ENCODE results near the gene TMEM203. TPM values are rescaled to one million over a fixed set of nuclear protein-coding genes. Genes with fewer than 3 reads are reported as not detected.
A peak's percentile ranks its signal among the peaks of the same experiment; 100 is the strongest.

TMEM203 gene
- total RNA-seq, 1 donor from 2014 or later = 33.0 TPM

- no peak for DNase-seq (ENCODE audit: low spot score)
Observed at GRCh38 chr9:137181680-137182079, 23.8 kb downstream of the TMEM203 start.

DNA sequence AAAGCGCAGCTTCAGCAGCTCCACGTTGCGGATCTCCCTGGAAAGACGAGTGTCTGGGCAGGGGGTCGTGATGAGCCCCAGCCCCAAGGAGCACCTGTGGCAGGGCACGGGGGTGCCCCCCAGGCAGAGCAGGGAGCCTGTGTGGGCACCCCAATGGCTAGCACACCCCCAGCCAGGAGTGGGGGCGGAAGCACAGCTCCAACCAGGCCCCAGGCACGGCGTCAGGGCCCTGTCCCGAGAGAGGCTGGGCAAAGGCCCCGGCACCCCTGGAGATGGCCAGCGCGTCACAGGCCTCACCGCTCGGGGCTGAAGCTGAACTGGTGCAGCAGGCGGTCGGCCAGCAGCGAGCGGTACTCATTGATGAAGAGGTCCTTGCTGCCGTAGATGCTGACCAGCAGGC, 25.0 kb downstream of the TMEM203 start:
- DNase-seq (ENCODE audit: low spot score) = no peak

GRCh38 chr9:137179761-137180160, 25.7 kb downstream of the TMEM203 start:
- DNase-seq (ENCODE audit: low spot score) = no peak

DNA sequence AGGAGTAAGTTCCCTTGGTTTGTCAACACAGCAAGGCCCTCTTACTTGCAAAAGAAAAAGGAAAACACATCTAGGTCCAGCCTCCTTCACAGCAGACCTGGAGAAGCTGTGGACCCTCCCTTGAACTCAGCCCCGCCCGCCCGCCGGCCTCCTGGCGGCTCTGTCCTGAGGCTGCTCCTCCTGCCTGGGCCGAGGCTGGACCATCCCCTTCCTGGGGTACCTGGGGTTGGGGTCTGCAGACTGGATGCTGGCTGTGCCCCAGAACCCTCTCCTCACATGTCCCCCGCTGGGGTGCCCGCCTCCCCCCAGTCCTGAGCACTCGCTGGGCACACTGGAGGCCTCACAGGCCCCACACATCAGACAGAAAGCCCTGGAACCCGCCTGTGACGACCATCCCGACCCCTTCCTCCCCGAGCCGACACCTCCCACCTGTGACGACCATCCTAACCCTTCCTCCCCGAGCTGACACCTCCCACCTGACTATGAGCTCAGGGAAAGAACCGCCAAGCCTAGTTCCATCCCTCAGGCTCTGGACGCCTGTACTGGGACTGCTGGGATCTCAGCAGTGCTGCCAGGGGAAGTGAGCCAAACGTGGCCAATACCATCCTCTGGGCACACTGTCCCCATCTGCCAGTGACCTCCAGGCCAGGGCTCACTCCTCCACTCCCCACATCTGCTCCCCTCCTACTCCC, 26.4 kb downstream of the TMEM203 start:
- no peak for DNase-seq (ENCODE audit: low spot score)

DNA sequence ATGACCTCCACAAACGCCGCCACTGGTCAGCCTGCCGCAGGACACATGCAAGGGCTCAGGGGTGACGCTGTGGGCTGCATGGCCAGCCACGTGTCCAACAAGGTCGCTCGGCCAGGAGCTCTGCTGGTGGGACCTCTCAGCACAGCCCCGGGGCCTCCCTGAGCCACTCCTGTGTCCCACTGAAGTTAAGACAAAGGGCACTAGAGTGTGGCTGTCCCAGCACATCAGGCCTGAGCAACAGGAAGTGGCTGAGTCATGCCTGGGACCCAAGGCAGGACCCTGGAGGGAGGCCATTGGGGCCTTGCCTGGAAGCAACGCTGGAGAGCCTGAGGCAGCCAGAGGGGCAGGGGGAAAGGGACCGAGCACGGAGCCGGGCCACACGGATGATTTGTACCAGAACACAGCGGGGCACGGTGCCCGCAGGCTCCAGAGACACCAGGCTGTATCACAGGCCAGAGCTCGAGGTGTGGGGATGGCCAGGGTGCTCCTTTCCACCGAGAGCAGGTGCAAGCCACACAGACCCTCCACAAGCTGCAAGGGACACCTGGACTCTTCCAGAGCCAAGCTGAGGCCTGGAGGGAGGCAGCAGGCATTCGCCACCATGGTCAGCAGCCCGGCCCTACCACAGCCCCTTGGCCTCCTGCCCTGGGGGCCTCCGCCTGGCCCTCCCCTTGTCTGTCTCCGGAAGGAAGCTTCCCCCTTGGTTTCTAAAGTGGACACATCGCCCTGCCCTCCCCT, 27.1 kb downstream of the TMEM203 start:
- DNase-seq (ENCODE audit: low spot score) = no peak

DNA sequence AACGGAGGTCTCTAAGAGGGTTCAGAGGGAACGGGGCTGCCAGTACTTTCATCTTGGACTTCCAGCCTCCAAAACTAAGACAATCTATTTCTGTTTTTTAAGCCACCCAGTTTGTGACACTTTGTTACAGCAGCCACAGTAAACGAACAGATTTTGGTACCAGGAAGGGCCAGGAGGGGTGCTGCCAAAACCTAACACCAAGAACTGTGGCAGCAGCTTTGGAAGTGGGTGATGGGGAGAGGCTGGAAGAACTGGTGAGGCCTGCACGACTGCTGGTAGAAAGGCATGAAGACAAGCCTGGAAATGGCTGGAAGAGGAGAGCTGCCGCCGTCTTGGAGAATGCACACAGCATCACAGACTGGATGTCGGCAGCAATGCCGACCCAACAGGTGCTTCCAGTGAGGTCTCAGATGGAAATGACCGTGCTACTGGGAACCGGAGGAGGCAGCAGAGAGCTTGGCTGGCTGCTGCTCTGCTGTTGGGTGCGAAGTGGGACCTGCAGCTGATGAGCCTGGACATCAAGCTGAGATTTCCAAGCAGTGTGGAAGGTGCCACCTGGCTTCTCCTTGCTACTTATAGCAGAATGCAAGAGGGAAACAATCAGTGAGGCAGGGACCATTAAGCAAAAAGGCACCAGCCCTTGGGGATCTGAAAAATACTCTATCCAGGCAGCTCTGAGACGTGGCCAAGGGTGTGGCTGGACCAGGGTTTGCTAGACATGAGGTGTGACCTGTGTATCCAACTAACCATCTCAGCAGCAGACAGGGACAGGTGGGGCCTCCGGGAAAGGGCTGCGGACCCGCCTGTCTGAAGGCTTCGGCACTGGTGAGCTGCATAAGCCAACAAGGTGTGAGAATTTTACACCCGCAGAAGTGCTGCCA, 28.9 kb downstream of the TMEM203 start:
- DNase-seq (ENCODE audit: low spot score) = no peak

- DNase-seq (ENCODE audit: low spot score) = no peak
Observed at GRCh38 chr9:137175345-137175961, 30.0 kb downstream of the TMEM203 start.

DNA sequence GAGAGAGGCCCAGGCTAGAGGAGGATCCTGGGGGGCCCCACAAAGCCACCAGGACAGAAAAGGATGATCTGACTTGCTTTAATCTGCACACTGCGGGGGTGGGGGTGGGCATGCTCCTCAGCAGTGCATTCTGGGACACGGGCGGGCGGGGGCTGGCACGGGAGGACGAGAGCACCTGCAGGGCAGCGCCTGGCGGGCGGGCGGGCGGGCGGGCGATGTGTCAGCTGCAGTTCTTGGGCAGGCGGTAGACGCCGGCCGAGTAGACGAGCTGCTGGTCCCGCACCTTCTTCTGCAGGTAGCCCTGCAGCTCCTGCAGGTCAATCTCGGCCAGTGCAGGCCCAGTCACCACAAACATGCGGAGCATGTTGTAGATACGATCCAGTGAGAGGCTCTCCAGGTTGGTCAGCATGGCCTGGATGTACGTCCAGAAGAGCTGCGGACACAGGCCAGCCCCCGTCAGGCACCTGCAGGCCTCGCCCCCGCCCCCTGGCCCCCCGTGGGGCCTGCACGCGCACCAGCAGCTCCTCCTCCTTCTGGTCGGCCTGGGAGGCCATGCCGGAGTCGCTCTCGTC, 30.6 kb downstream of the TMEM203 start:
- DNase-seq (ENCODE audit: low spot score) = no peak

DNA sequence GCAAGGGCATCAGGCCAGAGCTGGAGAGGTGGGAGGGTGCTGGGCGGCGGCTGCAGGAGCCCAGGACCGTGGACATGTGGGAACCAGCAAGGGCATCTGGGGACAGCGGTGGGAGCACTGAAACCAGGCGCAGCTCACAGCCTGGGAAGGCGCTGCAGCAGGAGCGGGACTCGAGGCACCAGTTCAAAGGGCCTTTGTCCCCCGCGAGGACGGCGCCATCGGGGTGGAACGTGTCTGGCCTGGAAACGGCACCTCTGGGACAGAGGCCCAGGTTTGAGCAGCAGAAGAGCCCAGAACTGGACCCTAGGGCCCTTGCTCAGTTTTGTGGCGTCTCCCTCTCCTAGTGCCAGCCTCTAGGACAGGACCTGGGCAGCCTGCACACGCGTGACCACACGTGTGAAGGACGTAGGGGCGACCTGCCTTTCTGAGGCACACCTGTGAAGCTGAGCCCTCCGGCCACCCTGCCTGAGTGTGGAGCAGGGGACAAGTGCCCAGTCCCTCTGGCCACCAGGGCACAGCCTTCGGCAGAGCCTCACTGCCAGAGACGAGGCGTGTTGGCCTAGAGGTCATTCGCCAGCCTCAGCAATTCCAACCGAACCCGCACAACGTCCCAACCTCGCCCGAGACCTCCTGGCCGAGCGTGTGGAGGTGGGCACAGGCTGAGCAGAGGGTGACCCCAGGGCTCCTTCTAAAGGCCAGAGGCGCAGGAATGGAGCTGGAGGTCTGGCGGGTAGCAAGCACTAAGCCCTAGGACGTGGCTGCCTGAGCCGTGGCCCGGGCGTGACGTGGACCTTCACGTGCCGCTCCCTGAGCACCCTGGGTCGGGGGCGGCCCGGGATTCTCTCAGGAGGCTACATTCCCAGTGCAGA, 31.4 kb downstream of the TMEM203 start:
- DNase-seq (ENCODE audit: low spot score) = no peak

DNA sequence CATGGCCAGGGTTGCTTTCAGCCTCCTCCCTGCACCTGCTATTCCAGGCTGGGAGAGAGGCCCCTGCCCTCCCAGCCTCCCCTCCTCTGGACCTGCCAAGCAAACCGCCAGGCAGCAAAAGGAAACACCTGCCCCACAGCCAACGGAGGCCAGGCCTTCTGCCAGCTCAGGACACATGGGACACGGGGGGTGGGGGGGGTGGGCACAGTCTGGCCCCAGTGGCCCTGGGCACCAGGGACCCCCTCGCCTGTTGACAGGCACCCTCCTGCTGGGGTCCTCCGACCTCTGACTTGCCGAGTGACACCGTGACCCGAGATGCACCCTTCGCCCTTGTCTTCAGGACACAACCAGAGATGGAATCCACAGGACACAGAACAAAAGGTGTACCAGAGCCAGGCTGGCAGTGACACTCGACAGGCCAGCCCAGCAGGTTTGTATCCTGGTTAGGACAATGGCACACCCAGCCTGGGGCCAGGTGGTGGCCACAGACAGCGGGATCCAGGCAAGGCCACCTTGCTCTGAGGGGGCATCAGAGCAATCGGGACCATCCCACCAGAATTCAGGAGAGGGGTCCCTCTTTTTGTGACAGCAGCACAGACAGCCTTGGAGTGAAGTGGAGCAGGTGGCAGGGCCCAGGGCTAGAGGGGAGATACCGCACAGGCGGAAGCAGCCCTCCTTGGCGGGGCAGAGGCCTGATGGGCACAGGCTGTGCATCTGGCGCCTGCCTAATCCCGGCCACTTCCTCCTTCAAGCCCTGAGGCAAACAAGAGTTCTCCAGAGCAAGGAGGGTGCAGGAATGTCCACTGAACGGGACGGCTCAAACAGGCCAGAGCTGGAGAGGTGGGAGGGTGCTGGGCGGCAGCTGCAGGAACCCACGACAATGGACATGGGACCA, 32.3 kb downstream of the TMEM203 start:
- DNase-seq (ENCODE audit: low spot score) = no peak

DNA sequence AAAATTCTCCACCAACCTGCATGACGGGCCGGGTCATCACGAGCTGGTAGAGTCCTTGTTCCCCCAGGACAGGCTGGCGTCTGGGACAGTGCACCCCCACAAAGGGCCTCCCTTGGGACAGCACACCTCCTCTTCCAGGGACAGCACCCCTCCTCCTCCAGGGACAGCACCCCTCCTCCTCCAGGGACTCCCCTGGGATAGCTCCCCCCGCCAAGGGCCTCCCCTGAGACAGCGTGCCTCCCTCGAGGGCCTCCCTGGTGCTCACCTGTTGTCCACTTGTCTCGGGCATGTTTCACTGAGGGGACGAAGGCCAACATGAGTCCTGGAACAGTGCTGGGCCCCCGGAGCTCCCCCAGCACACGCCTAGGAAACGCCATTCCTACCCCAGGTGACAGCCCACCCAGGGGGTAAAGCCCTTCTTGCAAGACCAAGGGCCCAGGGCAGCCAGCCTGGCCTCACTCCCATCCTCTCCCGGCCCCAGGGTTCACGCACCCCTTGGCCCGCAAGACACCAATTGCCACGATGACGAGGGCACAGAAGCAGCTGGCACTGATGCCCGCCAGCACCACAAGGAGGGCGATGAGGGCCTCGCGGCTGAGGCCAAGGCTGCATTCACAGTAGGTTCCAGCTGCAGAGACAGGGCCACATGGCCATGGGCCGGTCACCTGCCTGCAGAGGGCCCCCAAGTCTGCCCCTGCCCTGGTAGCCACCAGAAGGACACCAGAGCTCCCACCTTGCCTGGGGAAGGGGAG, 34.1 kb downstream of the TMEM203 start:
- no peak for DNase-seq (ENCODE audit: low spot score)

- DNase-seq (ENCODE audit: low spot score) = no peak
Observed at GRCh38 chr9:137170486-137171148, 34.8 kb downstream of the TMEM203 start.

DNA sequence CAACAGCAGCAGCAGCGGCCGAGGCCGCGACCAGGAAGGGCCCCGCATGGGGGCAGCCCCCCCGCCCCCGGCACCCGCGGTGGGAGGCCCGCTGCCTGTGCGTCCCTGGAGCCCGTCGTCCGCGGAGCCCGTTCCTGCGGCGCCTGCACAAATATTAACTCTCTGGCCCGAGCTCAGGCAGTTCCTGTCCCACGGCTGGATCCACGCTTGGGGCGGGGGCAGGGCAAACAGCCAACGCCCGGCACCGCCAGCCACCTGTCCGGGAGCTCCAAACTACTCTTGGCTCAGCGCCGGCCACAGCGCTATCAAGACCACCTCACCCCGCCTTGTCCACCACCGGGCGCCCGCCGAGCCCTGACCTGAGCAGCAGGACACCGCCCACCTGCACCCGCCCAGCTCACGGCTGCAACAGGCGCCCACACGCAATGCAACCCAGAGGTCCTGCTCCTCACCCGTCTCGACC, 35.5 kb downstream of the TMEM203 start, which contains the start of gene LRRC26:
LRRC26 (minus strand) TSS at position 156 of the 463 bp plus-strand sequence; CDS start at position 48, 108 bp downstream.
- DNase-seq (ENCODE audit: low spot score) = no peak

DNA sequence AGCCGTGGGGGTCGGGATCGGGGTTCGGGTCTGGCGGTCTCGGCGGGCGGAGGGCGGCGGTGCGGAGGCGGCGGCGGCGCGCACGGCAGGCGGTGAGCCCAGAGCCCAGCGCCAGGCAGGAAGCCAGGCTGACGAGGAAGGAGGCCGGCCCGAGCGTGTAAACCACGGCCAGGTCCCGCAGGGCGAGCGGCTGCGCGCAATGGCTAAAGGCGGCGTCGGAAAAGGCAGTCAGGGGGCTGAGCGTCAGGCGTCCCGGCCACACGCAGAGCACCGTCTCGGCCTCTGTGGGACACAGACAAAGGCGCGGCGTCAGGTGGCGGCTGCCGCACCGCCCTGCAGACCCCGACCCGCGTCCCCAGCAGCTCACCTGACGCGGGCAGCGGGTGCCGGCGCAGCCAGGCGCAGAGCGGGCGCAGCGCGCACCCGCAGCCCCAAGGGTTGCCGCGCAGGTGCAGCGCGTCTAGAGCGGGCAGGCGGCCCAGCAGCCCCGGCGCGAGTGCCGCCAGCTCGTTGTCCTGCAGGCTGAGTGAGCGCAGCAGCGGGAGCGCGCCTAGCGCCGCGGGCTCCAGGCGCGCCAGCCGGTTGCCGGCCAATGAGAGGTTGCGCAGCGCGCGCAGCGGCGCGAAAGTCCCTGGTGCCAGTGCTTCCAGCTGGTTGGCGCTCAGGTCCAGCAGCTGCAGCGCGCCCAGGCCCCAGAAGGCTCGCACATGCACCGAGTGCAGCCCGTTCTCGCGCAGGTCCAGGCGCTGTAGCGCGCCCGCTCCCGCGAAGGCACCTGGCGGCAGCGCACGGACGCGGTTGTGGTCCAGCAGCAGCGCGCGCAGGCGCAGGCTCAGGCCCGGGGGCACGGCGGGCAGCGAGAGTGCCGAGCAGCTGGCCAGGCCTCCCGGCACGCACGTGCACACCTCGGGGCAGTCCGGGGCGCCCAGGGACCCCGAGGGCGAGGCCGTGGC, 36.3 kb downstream of the TMEM203 start:
- DNase-seq (ENCODE audit: low spot score) = peak; percentile 13

GRCh38 chr9:137168573-137168903, 36.9 kb downstream of the TMEM203 start:
- DNase-seq (ENCODE audit: low spot score) = no peak

DNA sequence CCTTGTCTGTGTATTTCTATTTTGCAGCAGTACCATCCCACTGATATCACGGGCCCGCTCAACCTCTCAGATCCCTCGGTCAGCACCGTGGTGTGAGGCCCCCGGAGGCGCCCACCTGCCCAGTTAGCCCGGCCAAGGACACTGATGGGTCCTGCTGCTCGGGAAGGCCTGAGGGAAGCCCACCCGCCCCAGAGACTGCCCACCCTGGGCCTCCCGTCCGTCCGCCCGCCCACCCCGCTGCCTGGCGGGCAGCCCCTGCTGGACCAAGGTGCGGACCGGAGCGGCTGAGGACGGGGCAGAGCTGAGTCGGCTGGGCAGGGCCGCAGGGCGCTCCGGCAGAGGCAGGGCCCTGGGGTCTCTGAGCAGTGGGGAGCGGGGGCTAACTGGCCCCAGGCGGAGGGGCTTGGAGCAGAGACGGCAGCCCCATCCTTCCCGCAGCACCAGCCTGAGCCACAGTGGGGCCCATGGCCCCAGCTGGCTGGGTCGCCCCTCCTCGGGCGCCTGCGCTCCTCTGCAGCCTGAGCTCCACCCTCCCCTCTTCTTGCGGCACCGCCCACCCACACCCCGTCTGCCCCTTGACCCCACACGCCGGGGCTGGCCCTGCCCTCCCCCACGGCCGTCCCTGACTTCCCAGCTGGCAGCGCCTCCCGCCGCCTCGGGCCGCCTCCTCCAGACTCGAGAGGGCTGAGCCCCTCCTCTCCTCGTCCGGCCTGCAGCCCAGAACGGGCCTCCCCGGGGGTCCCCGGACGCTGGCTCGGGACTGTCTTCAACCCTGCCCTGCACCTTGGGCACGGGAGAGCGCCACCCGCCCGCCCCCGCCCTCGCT, 37.5 kb downstream of the TMEM203 start:
- DNase-seq (ENCODE audit: low spot score) = no peak

Data from umbilical cord (tissue), 2 donors.